KMS-11 (cell line): Measurements from ENCODE around the gene CYGB.

Experiments used
- H2AFZ ChIP-seq: fragments of 200-600 bp; sonication (generic); 2 replicates; pipeline ENCODE4 v1.6.1; 2016; ENCODE audit warnings: antibody characterized with exemption, mixed run types, low read depth
- H3K27ac ChIP-seq: fragments of 200-600 bp; sonication (generic); 2 replicates; pipeline ENCODE4 v1.6.1; 2016; ENCODE audit warnings: mild to moderate bottlenecking, mixed run types
- H3K27me3 ChIP-seq: fragments of 200-600 bp; sonication (generic); 2 replicates; pipeline ENCODE4 v1.6.1; 2017; ENCODE audit warnings: mild to moderate bottlenecking, low read depth, mixed run types, moderate library complexity; ENCODE audit not compliant: insufficient read depth
- H3K36me3 ChIP-seq: fragments of 200-600 bp; sonication (generic); 2 replicates; pipeline ENCODE4 v1.6.1; 2017; ENCODE audit warnings: mild to moderate bottlenecking, mixed run types; ENCODE audit not compliant: insufficient read depth
- H3K4me1 ChIP-seq: fragments of 200-600 bp; sonication (generic); 2 replicates; pipeline ENCODE4 v1.6.1; 2016; ENCODE audit warnings: mild to moderate bottlenecking, low read depth, mixed run types; ENCODE audit not compliant: poor library complexity, severe bottlenecking
- H3K4me2 ChIP-seq: fragments of 200-600 bp; sonication (generic); 2 replicates; pipeline ENCODE4 v1.7.0; 2016; ENCODE audit warnings: mild to moderate bottlenecking, mixed run types
- H3K4me3 ChIP-seq: fragments of 200-600 bp; sonication (generic); IDR thresholded peaks from 2 replicates; pipeline ENCODE4 v1.6.1; 2017; ENCODE audit warnings: low read depth, low read length, mixed read lengths; ENCODE audit not compliant: insufficient read depth
- H3K79me2 ChIP-seq: fragments of 200-600 bp; sonication (generic); 2 replicates; pipeline ENCODE4 v1.6.1; 2016; ENCODE audit warnings: low read depth, mixed run types; ENCODE audit not compliant: insufficient read depth
- H3K9ac ChIP-seq: fragments of 200-600 bp; sonication (generic); 2 replicates; pipeline ENCODE4 v1.6.1; 2016; ENCODE audit warnings: mild to moderate bottlenecking, mixed run types
- H4K20me1 ChIP-seq: fragments of 200-600 bp; sonication (generic); 2 replicates; pipeline ENCODE4 v1.6.1; 2016; ENCODE audit warnings: mild to moderate bottlenecking, mixed run types; ENCODE audit not compliant: insufficient read depth
- CTCF ChIP-seq: fragments of 200-600 bp; sonication (generic); conservative IDR thresholded peaks from 2 replicates; pipeline ENCODE4 v1.6.1; 2017; ENCODE audit warnings: low read depth, mild to moderate bottlenecking, antibody characterized with exemption, low read length, moderate library complexity, mixed read lengths

The CYGB gene

GRCh38 chr17:76549215-76549518 is 11.7 kb upstream of the CYGB start:
- H4K20me1 ChIP-seq = no peaks in the 10 kb centered on the region
- TF ChIP-seq CTCF = no peak
- no peaks in the 10 kb centered on the region for H3K4me1 ChIP-seq
- no peak overlapping the region for H3K27ac ChIP-seq
- no peak overlapping the region for H3K4me3 ChIP-seq
- H3K4me2 ChIP-seq = no peak overlapping the region
- no peaks in the 10 kb centered on the region for H3K36me3 ChIP-seq
- H3K79me2 ChIP-seq = no peaks in the 10 kb centered on the region
- peaks cover 2% of the 10 kb centered on the region; the same call in 1 of the 2 replicates for H3K27me3 ChIP-seq
- H3K9ac ChIP-seq = no peak overlapping the region
- H2AFZ ChIP-seq = no peak overlapping the region

- Histone ChIP-seq H3K27ac (no peak overlapping the region), H4K20me1 (no peaks in the 10 kb centered on the region), H3K4me1 (no peaks in the 10 kb centered on the region), H3K79me2 (no peaks in the 10 kb centered on the region), H3K27me3 (peaks cover 7% of the 10 kb centered on the region), H3K36me3 (no peaks in the 10 kb centered on the region), H3K9ac (no peak overlapping the region), H2AFZ (no peak overlapping the region), H3K4me2 (no peak overlapping the region), H3K4me3 (no peak overlapping the region)
- no peak for TF ChIP-seq CTCF
These were observed 11.1 kb upstream of the CYGB start for GRCh38 chr17:76548378-76549214.

- Histone ChIP-seq H3K36me3 (no peaks in the 10 kb centered on the region), H2AFZ (no peak overlapping the region), H3K27ac (no peak overlapping the region), H3K4me3 (no peak overlapping the region), H3K9ac (no peak overlapping the region), H4K20me1 (no peaks in the 10 kb centered on the region), H3K27me3 (peaks cover 16% of the 10 kb centered on the region), H3K4me2 (no peak overlapping the region), H3K4me1 (no peaks in the 10 kb centered on the region), H3K79me2 (no peaks in the 10 kb centered on the region)
- 0 out of 2 replicates have a peak, but pooled peaks have one; percentile 10 for TF ChIP-seq CTCF
These were observed 10.2 kb upstream of the CYGB start for GRCh38 chr17:76547642-76548202.

GRCh38 chr17:76547183-76547641 is 9.7 kb upstream of the CYGB start:
- H4K20me1 ChIP-seq = no peaks in the 10 kb centered on the region
- H3K36me3 ChIP-seq = no peaks in the 10 kb centered on the region
- no peak overlapping the region for H3K4me2 ChIP-seq
- H3K4me3 ChIP-seq = no peak overlapping the region
- H3K9ac ChIP-seq = no peak overlapping the region
- H3K27me3 ChIP-seq = peaks cover 21% of the 10 kb centered on the region
- H3K79me2 ChIP-seq = no peaks in the 10 kb centered on the region
- H3K27ac ChIP-seq = no peak overlapping the region
- peak; percentile 82 for TF ChIP-seq CTCF
- H2AFZ ChIP-seq = no peak overlapping the region
- no peaks in the 10 kb centered on the region for H3K4me1 ChIP-seq
